Sciatic nerve (tissue), 2 donors: ENCODE data around the gene WIPF3. TPM values are rescaled to one million over a fixed set of nuclear protein-coding genes. Genes with fewer than 3 reads are reported as not detected.
"Not testable (repeated sequence)": the region's sequence is repeated elsewhere in the genome, so short reads cannot be mapped to it uniquely, and the experiment has no call there.

ENCODE experiments used
- ATAC-seq: fragments of 200-7000 bp; cut with Tn5 transposase; one replicate; pipeline ENCODE4 v1.9.1; 2020; ENCODE audit warnings: mild to moderate bottlenecking, moderate library complexity
- DNase-seq: peaks from one replicate; pipeline ENCODE4 v3.0.0-alpha.2; 2020; ENCODE audit warnings: low spot score
- intact Hi-C: fragments of 100-400 bp; cut with DNase I; formaldehyde crosslinking; loops from one replicate; pipeline ENCODE4 v1.14.2; 2022
- total RNA-seq: library from RNA; stranded (reverse); fragmentation: NEBNext Ultra II Directional; extraction: Animal tissue kit (Norgen Biotek cat#: 25700); gene quantifications from one replicate; pipeline ENCODE4 v1.2.1, GENCODE V29; 2021
- donor health status: DM: no; HTN: no; CAD: no.
- donor health status: DM: no; HTN: no; CAD: no.

The WIPF3 gene
- total RNA-seq, 1 donor from 2014 or later = 5.3 TPM

DNA sequence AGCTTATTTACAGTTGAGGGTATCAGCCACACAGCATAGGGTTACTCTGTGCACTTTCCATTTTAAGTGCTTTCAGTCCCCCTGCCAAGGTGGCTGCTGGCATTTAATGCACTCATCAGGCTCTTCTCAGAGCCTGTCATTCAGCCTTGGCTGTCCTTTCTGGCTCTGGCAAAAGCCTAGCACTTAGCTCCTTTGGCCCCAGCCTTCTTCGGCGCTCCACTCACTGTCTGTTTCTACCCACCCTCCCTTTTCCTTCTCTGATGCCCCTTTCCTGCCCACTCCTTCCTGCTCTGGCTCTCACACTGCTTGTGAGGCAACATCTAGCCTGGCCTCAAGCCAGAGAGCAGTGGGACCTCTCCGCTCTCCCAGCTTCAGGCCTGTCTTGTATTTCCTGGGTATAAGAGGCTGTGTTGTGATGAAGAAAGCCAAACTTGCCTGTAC is 60.2 kb downstream of the WIPF3 start:
- ATAC-seq (peak; percentile 57), DNase-seq (peak; percentile 62)
- intact Hi-C loops = no loop called here

DNA sequence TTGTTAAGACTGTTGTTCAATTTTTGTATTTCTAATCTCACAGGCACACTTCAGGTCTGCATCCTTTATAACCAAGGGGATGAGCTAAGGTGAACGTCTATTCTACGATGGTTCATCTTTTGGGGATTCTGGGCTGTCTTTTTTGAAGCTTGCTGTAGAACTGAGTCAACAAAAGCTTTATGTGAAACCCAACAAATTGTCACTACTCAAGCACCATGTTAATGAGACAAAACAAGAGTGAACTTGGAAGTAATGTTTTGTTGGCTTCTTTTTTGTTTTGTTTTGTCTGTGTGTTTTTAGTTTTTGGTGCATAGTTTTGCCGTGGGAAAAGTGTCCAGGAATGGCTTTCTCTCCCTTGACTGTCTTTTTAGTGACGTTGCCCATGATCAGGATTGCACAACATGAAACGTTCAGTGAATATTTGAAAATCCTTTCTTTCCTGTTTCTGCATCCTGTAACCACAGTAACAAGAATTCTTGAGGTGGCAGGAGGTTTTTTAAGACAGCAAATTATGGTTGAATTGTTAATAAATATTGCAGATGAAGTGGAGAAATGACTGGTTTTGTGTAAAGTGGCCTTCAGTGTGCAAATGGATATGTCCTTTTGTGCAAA is 65.6 kb downstream of the WIPF3 start:
- ATAC-seq (no peak), DNase-seq (no peak)
- intact Hi-C loops = no loop called here

DNA sequence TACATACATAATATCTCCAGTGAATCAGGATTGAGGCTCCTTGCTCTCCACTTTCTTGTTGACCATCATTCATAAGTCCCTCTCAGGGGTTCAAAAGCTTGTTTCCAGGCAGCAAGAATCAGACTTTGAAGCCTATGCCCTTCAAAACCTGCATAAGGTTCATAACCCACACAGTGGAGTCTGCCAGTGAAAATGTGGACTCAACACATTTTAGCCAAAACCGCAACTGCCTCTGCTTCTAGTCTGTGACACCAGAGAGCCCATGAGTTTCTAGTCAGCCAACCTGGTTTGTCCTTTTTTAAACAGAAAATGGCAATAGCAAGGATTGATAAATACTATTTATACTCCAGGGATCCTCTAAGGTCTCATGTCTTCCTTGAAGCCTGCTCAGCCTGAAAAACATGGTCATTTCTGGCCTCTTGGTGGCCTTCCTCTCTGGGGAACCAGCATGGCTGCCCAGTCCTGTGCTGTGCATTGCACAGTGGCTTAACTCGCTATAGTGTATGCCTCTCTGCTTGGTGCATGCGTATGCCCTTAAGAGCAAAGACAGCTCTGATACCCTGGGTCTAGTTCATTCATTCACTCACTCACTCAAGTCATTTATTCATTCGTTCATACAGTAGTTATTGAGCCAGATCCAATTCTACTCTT is 67.5 kb downstream of the WIPF3 start:
- ATAC-seq = no peak
- intact Hi-C loops = no loop called here

DNA sequence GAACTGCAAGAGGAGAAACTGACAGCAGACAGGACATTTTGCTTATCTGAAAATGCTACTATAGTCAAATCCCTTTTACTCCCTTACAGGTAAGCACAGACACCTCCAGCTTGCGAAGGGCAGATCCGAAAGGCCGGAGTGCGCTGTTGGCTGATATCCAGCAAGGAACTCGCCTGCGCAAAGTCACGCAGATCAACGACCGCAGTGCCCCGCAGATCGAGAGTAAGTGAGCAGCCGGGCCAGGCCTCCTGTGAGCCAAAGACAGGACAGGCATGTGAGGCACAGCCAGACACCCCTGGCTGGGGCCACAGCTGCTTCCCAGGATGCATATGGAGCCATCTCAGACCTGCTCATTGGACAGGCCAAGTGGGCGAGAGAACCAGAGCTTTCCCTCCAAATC is 69.4 kb downstream of the WIPF3 start:
- intact Hi-C loops = no loop called here
- ATAC-seq (no peak), DNase-seq (no peak)

More for the DNA sequence above, 67.5 kb downstream of the WIPF3 start:
- DNase-seq = no peak

DNA sequence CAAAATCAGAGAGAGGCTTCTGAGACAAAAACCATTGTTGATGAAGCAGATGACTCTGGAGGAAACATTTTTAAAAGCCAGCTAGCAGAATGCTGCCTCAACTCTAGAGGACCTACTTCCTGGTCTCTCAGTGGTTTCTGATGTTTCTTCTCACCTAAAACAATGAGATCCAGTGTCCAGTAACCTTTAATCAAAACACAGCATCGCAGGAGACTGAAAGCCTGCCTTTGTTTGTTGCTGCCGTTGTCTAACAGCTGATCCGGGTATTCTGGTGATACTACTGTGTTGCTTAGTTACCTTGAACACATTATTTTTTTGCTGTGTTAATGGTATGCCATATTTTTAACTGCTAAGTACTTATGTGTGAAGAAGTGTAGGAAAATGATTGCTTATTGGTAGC is 70.9 kb downstream of the WIPF3 start:
- intact Hi-C loops = no loop called here
- DNase-seq (no peak), ATAC-seq (no peak)

DNA sequence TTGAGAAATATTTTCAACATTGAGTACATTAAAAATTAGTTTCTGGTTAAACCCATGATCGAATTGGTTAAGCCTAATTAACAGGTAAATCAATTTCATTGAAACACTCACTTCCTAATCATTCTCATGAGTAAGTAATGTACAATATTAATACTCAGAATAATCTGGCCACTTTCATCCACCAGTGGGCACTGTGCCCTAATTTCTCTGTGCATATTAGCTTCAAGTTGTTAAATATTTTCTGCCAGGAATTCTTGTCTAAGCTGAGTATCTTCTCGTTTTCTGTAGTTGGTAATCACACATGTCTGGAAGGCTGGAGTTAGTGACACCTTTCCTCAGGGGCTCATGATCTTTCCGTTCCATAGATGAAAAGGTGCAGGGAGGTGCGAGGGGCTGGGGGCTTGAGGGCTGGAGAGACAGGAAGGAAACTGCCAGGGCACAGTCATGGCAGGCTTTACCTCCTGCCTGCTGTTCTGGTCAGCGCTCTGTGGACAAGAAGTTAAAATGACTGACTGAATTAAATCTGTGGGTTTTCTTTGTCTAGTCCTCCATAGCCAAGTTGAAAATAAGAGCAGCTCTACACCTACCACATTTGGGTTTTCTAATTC is 71.9 kb downstream of the WIPF3 start:
- ATAC-seq (peak; percentile 57), DNase-seq (peak; percentile 75)
- intact Hi-C loops = no loop called here

DNA sequence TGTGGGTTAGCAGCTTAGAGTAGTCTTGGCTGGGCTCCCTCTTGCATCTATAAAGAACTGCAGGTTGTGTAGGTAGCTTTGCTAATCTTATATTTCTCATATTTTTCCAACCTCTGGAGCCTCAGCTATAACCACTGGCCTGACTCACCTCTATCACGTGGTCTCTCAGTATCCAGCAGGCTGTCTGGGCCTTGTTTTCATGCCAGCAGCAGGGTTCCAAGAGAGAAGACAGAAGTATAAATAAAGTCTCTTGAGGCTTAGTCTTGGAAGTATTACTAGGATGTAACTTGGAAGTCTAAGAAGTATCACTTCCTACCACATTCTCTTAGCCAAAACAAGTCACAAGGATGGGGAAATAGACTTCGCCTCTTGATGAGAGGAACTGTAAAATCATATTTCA is 73.3 kb downstream of the WIPF3 start:
- DNase-seq (no peak), ATAC-seq (no peak)
- intact Hi-C loops = loop anchor here (10.0 kb wide), 1 partner anchor 175 kb away; no protein-coding TSS in a partner anchor

DNA sequence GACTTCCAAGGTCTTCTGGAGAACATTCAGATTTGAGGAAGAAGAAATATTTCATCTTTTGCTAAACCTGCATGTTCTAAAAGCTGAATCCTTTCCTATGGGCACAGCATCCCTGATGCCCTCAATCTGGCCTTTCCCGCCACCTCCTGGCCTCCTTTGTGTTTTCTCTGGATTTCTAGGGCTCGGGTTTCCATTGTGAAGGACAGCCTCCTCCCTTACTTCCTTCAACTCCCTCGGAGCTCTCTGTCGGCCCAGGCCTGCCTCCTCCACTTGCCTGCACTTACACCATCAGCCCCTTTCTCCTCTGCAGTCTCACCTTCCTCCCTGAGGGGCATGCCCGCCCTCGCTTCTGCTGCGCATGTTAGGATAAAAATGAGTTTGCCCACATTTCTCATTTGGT is 75.4 kb downstream of the WIPF3 start:
- intact Hi-C loops = loop anchor here (10.0 kb wide), 1 partner anchor 173 kb away; no protein-coding TSS in a partner anchor
- no peak for ATAC-seq
- DNase-seq = no peak

DNA sequence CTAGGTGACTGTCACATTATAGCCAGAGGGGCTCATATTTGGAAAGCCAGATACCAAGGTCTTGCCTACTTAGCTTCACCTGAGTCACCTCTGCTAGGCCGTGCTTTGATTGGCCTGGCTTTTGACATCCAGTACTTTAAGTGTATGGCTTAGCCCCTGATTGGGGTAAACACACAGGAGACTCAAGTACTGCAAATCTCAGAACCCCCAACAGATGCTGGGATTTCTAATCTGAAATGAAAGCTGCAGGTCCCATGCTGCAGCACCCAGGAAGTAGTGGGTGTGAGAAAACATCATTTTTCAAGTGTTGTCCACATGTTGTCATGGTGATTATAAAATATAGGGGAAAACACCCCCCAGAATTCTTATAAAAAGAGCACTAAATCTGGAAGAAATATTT is 76.2 kb downstream of the WIPF3 start:
- intact Hi-C loops = loop anchor here (10.0 kb wide), 1 partner anchor 172 kb away; no protein-coding TSS in a partner anchor
- DNase-seq = no peak
- no peak for ATAC-seq

DNA sequence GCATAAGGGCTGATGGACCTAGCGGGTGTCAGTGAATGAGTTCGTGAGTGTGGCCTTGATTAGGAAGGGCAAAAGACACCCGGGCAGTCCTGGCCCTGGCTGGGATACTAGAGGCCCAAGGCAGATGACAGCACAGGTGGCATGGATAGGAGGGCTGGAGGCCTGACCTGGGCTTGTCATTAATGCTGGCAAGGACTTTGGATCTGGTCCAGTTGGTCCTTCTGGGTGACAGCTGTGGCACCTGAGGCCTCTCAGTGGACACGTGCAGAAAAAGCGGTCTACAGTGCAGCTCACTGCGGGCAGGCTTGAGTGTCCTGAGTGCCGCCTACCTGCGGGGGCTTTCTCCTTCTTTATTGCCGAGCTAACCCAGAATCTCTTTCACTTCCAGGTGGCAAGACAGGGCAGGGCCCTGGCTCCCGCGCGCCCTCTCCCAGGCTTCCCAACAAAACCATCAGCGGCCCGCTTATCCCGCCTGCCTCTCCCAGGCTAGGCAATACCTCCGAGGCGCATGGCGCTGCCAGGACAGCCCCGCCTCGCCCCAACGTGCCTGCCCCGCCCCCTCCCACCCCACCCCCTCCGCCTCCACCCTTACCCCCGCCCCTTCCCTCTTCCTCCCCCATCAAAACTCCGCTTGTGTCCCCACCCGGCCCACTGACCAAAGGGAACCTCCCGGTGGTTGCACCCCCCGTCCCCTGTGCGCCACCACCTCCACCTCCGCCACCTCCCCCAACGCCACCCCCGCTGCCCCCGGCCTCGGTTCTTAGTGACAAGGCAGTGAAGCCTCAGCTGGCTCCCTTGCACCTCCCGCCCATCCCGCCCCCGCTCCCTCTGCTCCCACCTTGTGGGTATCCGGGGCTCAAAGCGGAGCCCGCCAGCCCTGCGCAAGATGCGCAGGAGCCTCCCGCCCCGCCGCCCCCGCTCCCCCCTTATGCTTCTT is 77.4 kb downstream of the WIPF3 start:
- intact Hi-C loops = loop anchor here (10.0 kb wide), 1 partner anchor 171 kb away; no protein-coding TSS in a partner anchor
- ATAC-seq = no peak
- DNase-seq = no peak

DNA sequence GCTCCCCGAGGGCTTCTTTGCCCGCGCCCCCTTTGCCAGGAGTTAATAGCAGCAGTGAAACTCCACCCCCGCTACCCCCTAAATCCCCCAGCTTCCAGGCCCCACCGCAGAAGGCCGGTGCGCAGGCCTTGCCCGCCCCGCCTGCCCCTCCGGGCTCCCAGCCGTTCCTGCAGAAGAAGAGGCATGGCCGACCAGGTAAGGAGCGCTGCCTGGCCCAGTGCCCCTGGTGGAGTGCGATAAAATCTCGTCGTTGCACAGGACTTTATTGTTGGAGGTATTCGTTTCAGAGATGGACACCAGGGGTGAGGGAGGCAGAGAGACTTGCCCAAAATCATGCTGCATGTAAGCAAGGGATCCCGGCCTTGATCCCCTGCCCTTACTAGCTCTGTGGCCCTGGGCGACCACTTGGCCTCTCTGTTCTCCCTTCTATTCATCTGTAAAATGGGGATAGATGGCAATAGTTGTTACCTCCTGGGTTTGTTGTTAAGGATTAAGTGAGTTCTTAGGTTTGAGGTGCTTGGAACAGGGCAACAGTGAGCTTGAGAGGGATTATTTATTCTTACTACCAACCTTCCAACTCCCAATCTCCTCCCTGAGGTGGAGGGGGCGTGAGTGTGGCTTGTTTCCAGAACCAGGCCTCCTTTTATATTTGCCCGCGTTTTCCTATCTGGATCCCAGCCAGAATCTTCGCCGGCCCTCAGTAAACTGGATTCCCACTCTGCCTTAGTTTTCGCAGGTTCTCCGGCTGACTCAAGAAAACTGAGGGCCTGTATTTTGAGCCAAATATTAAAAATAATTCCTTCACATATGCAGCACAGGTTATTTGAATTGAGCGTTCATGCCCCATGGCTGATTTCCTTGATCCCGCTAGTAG is 78.3 kb downstream of the WIPF3 start:
- DNase-seq (no peak), ATAC-seq (no peak)
- intact Hi-C loops = loop anchor here (10.0 kb wide), 1 partner anchor 170 kb away; no protein-coding TSS in a partner anchor

DNA sequence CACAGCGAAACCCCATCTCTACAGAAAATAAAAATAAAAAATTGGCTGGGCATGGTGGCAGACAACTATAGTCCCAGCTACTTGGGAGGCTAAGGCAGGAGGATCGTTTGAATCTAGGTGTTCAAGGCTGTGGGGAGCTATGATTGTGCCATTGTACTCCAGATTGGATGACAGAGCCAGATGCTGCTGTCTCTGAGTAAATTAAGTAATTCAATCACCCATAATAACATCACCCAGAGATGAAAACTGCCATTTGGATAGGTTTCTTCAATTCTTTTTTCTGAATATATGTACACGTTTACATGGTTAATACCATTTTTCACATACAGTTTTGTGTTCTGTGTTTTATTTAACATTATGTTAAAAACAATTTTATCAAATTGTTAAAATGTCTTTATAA is 79.3 kb downstream of the WIPF3 start:
- intact Hi-C loops = loop anchor here (10.0 kb wide), 1 partner anchor 169 kb away; no protein-coding TSS in a partner anchor
- ATAC-seq = no peak
- no peak for DNase-seq

DNA sequence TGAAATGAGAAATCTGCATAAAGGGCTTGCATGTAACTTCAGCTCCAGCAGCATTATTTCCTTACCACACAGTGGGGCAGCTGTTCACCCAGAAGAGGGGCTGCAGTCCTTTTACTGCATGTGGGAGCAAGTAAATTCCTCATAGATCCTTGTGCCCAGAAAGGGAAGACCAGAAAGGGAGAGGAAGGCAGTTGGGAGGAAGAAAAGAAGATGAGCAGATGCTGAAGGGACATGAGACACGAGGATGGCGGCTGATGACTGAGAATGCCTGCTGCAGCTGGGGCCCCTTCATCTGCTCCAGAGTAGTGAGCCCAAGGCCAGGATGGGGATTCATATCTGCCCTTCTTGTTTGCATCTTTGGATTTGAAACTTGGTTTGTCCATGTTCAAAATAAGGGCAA is 80.5 kb downstream of the WIPF3 start:
- intact Hi-C loops = loop anchor here (10.0 kb wide), 1 partner anchor 168 kb away; no protein-coding TSS in a partner anchor
- no peak for DNase-seq
- ATAC-seq = no peak

DNA sequence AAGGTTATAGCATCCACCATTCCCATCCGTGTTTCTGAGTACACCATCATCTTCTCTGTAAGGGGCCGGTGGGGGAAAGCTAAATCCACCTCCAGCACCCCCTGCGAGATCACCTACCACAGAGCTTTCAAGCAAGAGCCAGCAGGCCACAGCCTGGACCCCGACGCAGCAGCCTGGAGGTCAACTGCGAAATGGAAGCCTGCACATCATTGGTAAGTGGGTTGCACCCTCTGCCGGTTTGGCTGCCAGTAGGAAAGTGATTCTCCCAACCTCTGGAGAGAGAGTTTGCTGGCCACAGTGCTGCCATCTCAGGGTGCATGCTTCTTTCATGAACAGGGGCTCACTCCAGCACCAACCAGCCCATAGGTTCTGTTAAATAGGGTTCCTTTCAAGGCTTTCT is 81.7 kb downstream of the WIPF3 start:
- no peak for DNase-seq
- intact Hi-C loops = loop anchor here (10.0 kb wide), 1 partner anchor 167 kb away; no protein-coding TSS in a partner anchor
- no peak for ATAC-seq

DNA sequence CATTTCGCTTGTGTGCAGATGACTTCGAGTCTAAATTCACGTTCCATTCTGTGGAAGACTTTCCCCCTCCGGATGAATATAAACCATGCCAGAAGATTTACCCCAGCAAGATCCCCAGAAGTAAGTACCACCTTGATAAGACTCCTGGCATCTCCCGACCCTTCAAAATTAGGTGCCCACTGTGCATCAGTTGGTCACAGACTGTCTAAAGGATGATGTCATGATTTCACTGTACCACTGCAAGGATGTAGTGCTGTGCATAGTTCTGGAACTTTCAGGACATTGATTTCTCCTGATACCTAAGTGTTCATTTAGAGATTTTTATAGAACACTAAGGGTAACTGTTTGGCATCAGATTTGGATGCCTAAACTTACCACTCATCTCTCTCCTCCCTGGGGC is 83.0 kb downstream of the WIPF3 start:
- intact Hi-C loops = loop anchor here (10.0 kb wide), 1 partner anchor 166 kb away; no protein-coding TSS in a partner anchor
- DNase-seq (no peak), ATAC-seq (no peak)

DNA sequence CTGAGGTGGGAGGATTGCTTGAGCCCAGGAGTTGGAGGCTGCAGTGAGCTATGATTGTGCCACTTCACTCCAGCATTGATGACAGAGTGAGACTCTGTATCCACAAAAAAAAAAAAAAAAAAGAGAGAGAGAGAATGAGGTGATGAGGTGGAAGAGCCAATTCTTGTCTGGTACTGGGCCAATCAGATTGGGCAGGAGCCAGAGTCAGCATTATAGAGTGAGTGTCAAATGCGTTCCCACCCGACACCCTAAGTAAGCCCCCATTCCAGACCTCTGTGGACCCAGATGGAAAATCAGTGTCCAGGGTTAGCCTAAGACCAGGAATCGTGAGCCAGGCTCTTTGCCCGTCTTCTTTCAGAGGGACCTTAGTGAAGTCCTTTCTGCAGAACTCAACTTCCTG is 83.9 kb downstream of the WIPF3 start:
- DNase-seq (no peak), ATAC-seq (no peak)
- intact Hi-C loops = no loop called here

DNA sequence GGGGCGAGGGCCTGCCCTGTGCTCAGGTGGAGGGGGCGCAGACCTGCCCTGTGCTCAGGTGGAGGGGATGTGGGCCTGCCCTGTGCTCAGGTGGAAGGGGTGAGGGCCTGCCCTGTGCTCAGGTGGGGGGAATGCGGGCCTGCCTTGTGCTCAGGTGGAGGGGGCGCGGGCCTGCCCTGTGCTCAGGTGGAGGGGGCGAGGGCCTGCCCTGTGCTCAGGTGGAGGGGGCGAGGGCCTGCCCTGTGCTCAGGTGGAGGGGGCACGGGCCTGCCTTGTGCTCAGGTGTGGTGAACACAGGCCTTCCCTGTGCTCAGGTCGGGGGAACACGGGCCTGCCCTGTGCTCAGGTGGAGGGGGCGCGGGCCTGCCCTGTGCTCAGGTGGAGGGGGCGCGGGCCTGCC is 84.5 kb downstream of the WIPF3 start:
- intact Hi-C loops, ATAC-seq: not testable (repeated sequence)

DNA sequence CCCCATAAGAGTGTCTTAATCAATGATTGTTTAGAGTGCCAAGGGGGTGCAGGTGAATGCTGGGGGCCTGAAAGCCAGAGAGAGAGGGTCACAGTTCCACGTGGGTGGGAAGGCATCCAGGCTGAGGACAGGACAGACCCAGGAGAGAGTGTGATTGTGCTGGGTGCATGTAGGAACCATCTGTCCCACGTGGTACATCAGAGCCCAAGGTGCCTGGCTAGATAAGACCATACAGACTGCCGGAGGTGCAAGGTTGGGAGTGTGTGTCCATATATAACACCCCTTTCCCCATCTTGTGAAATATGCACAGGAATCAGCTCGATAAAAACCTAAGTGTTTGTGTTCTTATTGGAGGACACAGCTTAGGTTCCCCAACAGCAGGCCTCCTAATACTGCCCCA is 85.5 kb downstream of the WIPF3 start:
- ATAC-seq (no peak), DNase-seq (no peak)
- intact Hi-C loops = no loop called here

More for the DNA sequence above, 84.5 kb downstream of the WIPF3 start:
- not testable (repeated sequence) for DNase-seq
